ENCODE measurements around the gene OR6B1.

OR6B1 gene

GRCh38 chr7:144000020-144000419 lies at the start of gene OR6B1:
Gene OR6B1 (plus strand): TSS chr7:144000320. CDS start chr7:144003997, 3,677 bp downstream.
- no peak for DNase-seq

- no peak for DNase-seq
These were observed 46.7 kb upstream of the OR6B1 start for GRCh38 chr7:143953421-143953820.

GRCh38 chr7:143954135-143954534 lies 46.0 kb upstream of the OR6B1 start:
- DNase-seq: no peak

GRCh38 chr7:143954544-143954943 lies 45.6 kb upstream of the OR6B1 start, which contains the start of gene OR2F1:
Gene OR2F1 (plus strand): TSS chr7:143954844. CDS start chr7:143959971, 5,127 bp downstream.
- DNase-seq: no peak

GRCh38 chr7:143958781-143959180 lies 41.3 kb upstream of the OR6B1 start:
- DNase-seq: no peak

GRCh38 chr7:143960813-143961610 lies 39.1 kb upstream of the OR6B1 start:
- no peak for DNase-seq

GRCh38 chr7:143965280-143965679 lies 34.8 kb upstream of the OR6B1 start:
- DNase-seq: no peak

- DNase-seq: no peak
These were observed 32.7 kb upstream of the OR6B1 start for GRCh38 chr7:143967398-143967797.

- no peak for DNase-seq
These were observed 26.2 kb upstream of the OR6B1 start for GRCh38 chr7:143973870-143974416.

GRCh38 chr7:143974459-143974858 lies 25.7 kb upstream of the OR6B1 start:
- DNase-seq: no peak

- no peak for DNase-seq
These were observed 24.5 kb upstream of the OR6B1 start for GRCh38 chr7:143975617-143976016.

- DNase-seq: no peak
These were observed 21.5 kb upstream of the OR6B1 start for GRCh38 chr7:143978585-143978984.

- DNase-seq: no peak
These were observed 20.8 kb upstream of the OR6B1 start for GRCh38 chr7:143979359-143979758.

- no peak for DNase-seq
These were observed 20.1 kb upstream of the OR6B1 start for GRCh38 chr7:143979998-143980397.

- no peak for DNase-seq
These were observed 19.2 kb upstream of the OR6B1 start for GRCh38 chr7:143980746-143981510.

GRCh38 chr7:143983960-143984359 lies 16.2 kb upstream of the OR6B1 start:
- no peak for DNase-seq

- no peak for DNase-seq
These were observed 12.6 kb upstream of the OR6B1 start for GRCh38 chr7:143987513-143987912.

GRCh38 chr7:143988976-143989745 lies 11.0 kb upstream of the OR6B1 start:
- no peak for DNase-seq

GRCh38 chr7:143992670-143993069 lies 7.5 kb upstream of the OR6B1 start:
- no peak for DNase-seq

- DNase-seq: no peak
These were observed 6.2 kb upstream of the OR6B1 start for GRCh38 chr7:143993924-143994323.

GRCh38 chr7:144001543-144001942 lies 1.4 kb downstream of the OR6B1 start:
- DNase-seq: no peak

- DNase-seq: no peak
These were observed 4.6 kb downstream of the OR6B1 start for GRCh38 chr7:144004703-144005102.
